Measurements from ENCODE around the gene OR10V1.
A peak's percentile ranks its signal among the peaks of the same experiment; 100 is the strongest.

The OR10V1 gene

DNA sequence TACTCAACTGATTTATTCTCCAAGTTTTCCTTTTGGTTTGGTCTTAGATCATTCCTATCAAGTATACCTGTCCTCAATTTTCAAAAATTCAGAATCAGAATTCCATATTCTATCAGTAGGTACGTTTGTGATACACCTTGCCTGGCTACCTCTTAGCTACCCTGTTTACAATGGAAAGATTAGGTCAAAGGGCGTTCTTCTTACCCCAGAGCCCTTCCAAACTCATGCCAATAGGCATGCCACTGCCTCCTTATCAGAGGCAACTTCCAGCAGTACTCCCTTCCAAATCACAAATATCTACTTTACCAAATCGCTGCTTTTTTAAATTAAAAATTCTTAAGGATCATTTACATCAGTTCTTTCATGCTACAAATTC is 45.8 kb downstream of the OR10V1 start:
- no peak for FAIRE-seq

DNA sequence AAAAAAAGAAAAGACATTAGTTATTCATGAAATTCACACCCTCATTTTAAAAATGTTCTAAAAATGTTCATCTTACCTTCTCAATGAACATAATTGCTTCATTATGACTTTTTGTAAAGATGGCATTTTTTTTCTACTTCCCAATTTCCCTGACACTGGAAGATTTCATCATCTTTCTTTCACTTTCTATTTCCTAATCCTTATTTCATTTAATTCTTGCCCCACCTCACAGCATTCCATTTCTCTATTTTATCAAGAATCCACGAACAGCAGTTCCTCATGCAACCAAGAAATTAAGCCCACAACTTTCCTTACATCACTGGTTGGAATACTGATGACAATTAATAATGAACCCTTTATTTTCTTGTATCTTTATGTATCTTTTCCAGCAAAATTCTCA is 46.7 kb downstream of the OR10V1 start:
- FAIRE-seq, result peak; percentile 27
